HG03103 (cell line): Measurements from ENCODE around the gene NTN1.

ENCODE experiments used
- ATAC-seq: cut with Tn5 transposase; IDR thresholded peaks from one replicate; pipeline ENCODE4 v1.9.1; 2021; ENCODE audit warnings: low read depth; ENCODE audit not compliant: unreplicated experiment

The NTN1 gene

DNA sequence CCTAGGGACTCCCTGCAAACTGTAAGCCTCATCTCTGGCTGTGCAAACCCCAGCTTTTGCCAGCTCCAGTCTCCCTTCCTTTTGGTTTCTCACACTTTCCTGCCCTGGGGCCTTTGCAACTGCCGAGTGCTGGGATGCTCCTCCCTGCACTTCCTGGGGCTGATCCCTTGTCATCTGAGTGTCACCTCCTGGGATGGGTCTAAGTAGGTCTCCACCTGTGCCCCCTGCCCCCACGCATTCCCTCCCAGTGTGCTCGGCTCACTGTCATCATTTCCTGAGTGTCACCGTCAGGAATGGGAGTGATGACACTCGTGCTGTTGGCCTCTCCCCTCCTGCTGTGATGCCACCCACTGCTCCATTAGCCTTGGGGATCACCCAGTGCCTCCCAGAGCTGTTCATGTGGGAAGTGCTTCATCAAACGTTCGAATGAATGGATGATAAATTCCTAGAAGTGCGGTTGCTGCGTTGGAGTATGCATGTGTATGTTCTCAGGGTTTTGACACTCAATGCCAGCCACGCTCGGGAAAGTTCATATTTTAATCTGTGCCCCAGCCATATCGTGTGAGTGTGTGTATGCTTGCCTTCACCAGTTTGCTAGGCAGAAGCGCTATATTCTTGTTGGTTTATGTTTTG is 189.9 kb downstream of the NTN1 start:
- ATAC-seq, result no peak

DNA sequence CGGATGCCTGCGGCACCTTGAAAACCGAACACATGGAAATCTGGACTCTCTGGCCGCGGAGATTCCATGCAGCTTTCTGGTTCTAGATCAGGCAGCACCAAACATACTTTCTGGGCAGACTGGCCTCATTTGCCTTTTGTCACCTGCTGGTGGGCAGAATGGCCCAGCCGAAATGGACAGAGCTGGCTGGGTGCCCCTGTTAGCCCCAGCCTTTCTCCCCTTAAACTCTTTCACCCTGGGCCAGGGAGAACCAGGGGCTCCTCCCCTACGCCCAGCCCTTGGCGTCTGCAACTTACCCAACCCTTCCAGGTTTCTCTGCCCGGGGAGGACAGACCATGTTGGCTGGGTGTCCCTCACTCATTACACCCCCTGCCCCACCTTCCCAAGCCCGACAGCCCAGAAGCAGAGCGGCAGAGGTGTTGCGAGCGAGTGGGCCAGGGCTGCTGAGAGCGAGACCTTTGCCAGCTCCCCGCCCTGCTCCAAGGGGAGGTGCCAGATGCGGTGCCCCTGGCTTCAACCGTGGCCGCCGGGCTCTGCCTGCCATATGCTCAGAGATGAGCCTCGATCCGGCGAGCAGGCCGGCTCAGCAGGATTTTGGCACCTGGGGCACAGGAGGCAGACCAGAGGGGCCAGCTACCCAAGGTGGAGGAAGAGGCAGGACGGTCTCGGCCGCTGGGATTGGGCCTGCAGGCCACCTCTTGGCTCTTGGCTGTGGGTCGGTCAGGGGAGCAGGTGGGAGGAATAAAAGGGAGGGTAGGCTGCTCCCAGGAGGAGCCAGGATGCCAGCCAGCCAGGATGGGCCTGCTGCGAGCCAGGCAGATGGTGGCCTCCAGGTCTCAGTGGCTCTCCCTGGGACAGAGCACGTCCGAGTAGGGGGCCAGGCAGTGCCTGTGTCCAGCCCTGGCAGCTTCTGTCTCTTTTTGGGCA is 191.3 kb downstream of the NTN1 start:
- no peak for ATAC-seq

DNA sequence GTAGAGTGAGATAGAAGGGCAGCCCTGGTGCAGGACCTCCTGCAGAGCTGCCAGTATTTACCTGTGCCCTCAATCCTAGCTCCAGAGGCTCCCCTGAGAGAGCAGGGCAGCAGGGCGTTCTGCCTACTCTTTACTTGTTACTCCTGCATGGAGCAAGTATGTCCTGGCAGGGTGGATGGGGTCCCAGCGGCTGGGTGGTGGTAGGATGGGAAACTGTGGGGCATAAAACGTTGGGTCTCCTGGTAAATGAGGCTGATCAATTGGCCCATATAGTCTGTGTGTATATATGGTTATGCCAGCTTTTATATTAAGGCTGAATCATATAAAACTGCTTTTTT is 192.0 kb downstream of the NTN1 start:
- ATAC-seq, result no peak

DNA sequence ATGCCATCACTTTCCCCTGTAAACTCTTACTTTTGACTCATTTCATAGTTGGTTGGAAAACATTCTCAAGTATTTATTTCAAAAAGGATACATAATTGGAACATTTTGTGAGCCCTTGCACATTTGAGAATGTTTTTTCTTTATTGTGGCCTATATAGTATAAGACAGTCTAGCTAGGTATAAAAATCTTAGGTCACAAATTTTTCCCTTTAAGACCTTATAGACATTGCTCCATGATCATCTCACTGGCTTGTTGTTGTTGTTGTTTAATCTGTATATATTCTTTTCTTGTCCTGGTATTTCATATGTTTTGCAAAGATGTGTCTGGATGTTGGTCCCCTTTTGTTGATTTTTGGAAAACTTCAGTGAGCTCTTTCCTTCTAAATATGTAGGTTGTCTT is 194.2 kb downstream of the NTN1 start:
- no peak for ATAC-seq

DNA sequence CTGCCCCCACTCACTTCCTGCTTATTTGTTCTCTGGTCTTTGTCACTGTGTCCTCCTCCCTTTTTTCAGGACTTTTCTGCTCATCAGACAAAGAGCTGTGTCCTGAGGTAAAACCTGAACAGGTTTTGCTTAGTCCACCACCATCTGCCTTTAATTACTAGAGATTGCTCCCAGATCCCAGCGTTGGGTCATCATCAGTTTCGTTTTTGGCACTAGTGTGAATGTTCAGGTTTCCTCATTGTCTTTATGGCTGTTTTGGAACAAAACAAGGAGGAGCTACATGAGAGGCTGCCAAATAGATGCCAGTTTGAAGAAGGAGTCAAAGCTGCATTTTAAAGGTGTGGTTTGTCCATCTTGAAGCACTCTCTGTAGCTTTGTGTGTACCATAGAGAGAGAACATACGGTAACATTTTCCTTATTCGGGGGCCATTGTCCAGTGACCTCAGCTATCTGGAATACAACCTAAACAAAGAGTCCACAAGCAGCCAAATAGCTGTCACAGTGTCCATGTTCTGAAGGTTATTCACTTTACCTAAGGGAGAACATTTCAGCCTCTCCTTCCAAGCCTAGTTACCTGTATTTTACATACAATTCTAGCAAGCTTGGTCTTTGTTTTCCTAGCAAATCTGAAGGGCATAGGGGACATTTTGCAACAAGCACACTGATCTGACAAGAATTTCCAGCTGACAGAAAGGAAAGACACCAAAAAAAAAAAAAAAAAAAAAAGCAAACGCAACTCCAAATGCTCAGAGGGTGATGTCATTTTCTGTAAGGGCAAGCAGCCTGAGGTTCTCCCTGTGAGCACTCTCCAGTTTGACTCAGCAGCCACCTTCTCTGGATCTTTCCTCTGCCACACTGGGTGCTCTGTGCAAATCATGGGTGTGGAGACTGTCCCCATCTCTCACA is 196.1 kb downstream of the NTN1 start:
- no peak for ATAC-seq

DNA sequence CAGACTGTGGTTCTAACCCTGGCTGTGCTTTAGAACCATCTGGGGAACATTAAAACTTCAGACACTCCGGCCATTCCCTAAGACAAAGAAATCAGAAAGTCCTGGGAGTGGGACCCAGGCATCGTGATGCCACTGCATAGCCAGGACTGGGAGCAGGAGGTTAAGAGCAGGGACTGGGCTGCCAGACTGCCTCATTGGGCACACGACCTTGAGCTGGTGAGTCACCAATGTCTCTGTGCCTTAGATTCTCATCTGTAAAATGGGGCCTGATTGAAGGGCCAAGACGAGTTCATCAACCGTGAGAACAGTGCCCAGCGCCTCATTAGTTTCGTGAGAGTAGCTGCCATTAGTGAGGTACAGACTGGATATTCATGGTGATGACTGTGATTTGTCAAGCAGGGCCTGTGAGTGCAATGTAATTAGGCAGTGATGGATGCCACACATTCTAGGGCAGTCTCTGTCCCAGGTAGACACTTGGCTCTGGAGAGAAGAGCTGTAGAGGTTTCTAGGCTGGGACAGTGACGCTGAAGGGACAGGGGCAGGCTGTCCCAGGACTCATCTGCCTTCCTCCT is 196.8 kb downstream of the NTN1 start:
- no peak for ATAC-seq

DNA sequence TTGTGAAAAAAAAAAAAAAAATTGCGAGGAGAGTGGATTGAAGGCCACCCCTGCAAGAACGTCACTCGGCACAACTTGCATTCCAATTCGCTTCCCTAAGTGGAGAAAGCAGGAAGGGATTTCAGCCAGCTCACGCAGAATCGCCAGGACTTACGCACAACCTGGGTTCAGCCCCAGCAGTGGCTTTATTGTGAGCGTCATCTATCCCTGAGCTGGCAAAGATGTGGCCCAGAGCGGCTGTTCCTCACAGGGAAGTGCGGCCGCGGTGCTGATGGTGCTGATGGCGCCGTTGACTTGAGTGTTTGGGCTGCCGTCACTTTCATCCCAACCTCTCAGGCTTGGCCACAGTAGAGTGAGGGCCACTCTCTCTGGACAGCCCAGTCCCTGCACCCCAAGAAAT is 197.6 kb downstream of the NTN1 start:
- no peak for ATAC-seq

DNA sequence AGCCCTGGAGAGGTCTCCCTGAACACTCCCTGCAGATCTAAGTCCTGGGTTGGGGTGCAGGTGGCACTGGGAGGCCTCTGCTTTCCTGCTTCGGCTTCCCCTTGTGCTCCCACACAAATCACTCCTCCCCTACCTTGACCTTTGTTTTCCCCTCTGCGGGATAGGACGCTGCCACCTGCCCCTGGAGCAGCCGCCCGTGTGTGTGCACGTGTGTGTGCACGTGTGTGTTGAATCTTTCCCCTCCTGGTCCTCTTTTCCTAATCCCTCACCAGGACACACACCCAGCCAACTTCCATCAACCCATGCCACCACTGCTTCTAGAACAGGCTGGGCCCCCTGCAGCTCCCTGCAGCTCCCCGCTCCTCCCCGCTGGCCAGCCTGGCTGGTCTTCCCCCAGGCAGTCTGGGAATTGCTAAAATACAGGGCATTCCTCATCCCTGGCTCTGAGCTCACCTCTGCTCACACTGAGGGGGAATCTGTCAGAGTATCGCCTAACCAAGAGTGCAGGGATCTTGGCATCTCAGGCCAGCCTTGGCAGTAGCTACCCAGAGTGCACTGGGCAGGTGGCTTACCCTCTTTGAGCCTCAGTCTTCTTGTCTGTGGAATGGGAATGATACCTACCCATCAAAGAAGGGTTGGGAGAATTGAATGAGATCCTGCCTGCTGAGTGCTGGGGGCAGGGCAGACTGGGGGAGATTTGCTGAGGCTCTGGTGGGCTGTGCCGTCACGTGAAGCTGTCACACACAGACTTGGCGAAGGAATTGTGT is 198.5 kb downstream of the NTN1 start:
- ATAC-seq, result no peak

DNA sequence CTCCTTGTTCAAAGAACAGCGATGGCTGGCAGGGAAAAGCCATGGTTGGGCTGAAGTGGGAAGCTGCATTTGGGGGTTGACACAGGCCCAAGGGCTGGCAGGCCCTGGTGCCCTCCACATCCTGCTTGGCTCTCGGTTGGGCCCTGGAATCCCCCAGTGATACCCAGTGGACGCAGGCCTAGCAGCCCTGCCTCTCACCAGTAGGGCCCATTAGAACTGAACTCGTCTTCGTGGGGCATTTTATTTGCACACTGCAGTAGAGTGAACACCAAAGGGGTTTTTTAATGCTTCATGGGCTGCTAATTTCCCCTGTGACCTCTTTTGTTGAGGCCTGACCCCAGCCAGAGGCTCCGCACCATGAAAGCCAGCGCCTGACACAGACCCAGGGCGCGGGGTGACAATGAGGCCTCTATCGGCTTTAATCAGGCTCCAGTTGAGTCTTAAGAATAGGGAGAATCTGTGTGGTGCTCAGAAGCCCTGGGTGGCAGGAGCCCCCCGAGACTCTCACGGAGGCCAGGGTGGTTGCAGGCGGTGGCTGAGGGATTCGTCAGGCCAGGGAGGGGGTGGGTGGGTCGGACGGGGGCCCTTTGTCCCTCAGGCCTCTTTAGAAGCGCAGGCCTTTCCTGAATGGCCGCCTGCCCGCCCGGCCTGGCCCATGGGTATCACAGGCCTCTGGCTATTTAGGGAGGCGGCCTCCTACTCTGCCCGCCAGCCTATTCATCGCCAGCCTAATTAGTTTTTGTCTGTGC is 199.3 kb downstream of the NTN1 start:
- no peak for ATAC-seq

DNA sequence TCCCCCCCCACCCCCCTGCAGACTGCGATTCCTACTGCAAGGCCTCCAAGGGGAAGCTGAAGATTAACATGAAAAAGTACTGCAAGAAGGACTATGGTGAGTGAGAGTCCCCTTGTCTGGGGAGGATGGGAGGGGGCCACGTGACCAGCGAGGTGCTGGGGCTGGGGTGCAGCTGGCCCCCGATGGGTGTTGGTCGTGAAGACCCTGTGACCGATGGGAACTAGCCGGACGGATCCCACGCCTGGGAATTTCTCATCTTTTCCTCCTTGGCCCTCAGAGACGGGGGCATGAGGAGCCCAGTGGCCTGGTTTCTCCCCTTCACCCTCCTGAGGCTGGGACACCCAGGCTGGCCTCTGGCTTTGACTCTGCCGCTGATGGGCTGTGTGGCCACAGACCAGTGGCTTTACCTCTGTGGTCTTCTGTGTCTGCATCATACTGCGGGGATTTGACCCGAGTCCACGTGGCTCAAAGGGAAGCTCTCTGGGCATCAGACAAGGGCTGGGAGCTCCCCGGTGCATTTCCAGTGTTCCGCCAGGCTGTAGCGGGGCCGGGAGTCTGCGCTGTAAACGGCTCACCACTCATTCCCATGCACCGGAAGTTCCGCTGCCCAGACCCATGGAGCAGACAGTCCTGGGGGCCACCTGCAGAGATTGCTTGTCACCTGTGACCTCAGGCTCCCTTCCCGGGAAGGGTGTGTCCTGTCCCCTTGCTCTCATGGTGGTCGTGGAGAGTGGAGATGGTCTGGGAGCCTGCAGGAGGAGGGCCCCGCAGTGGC is 200.0 kb downstream of the NTN1 start:
- no peak for ATAC-seq

DNA sequence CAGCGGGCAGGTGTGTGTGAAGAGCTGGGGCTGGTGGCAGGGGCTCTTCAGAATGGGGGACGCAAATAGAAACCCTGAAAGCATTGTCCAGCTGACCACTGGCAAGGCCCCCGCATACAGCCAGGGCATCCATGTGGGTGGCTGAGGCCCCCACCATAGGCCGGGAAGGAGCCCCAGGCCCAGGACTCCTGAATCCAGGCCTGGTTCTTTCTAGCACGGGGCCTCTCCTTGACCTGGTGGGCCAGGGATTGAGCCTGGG is 200.5 kb downstream of the NTN1 start:
- ATAC-seq, result no peak

DNA sequence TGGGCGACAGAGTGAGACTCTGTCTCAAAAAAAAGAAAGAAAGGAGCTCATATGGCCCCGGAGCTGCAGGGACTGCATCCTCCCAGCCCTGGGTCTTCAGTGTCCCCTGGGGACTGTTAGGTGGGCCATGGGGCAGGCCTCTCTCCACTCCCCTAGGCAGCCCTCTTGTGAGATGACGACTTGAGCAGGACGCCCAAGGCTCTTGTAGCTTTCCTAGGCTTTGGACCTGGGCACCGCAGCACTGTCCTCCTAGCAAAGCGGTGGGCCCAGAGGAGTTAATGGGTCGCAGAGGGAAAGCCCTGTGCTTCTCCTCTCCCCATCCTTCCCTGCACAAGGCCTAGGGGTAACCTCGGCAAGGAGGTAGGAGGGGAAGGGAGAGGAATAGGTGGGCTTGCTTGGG is 202.2 kb downstream of the NTN1 start:
- no peak for ATAC-seq

DNA sequence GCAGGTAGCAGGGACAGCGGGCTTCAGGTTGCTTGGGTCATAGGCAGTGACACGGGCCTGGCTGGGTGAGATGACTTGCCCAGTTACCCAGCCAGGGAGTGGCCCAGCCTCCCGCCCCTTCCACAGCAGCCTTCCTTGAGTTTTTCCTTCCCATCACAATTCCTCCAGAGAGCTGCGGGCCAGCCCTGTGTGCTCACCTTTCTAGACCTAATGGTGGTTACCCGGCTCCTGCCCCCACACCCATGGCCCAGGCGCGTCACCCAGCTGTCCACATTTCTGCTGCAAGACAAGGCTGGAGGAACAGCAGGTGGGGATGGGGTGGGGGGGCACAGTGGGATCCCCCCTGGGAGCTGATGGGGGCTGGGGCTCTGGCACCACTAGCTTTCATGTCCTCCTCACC is 203.2 kb downstream of the NTN1 start:
- ATAC-seq, result no peak

DNA sequence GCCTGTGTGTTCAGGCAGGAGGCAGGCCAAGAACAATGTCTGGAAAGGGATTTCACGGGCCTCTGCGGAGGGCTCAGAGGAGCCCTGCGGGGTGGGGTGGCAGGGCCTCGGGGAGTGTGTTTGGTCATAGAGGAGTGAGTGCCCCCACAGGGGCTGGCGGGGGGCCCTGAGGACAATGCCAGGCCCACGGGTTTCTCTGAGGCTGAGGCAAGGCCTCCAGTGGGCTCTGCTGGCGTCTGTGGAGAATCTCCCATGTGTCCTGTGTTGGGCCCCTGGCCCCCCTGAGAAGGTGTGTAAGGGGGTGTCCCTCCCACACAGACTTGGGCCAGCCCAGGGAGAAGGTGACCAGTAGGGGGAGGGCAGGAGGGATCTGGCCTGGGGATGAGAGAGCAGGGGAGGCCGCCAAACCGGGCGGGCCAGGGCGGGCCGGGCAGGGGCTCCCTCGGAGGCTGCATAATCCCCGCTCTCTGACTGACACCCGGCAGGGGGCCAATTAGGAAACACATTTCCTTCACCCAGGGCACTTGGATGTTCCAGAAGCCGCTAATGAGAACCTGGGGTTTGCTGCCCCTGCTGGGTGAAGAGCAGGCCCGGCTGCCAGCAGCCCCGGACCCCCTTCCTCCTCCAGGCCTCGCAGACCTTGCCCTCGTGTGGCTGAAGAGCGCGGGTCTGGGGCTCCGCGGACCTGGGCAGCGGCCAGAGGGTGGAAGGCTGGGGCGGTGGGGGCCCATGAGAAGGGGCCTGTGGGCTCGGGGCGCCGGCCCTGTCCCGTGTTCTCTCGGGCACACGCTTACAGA is 204.2 kb downstream of the NTN1 start:
- ATAC-seq, result no peak

DNA sequence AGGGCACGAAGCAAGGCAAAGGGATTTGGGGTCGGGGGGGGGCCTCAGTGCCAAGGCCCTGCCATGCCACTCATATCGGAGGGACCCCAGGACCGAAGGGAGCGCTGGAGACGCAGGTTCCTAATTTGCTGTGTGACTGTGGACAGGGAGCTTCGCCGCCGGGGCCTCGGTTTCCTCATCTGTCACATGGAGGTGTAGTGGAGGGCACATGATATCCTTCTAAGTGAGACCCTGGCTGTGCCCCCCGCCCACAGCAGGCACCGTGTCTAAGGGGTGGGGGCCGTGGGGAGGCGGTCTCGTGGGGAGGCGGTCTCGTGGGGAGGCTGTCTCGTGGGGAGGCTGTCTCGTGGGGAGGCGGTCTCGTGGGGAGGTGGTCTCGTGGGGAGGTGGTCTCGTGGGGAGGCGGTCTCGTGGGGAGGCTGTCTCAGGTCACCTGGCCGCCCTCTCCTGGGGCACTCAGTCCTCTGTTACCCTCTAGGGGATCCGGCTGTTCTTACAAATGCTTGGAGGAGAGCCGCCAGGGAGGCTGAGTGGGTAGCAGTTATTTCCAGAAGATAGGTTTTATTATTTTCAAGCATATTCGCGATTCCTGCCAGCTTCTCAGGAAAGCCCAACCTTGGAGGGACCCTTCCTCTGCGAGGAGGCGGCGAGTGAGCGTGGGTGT is 205.0 kb downstream of the NTN1 start:
- ATAC-seq, result no peak

DNA sequence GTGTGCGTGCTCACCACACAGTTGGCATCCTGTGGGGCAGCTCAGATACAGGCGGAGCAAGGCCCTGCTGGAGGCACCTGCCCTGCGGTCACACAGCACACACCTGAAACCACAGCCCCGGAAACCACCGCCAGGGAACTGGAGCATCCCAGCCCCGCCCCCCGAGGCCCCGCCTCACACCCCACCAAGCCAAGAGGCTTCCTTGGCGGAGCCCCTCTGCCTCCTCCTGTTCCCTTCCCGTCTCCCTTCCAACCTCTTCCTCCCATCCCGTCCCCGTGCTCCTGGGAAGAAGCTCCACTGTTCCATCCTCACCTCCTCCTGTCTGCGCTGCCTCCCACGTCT is 205.5 kb downstream of the NTN1 start:
- ATAC-seq, result no peak

DNA sequence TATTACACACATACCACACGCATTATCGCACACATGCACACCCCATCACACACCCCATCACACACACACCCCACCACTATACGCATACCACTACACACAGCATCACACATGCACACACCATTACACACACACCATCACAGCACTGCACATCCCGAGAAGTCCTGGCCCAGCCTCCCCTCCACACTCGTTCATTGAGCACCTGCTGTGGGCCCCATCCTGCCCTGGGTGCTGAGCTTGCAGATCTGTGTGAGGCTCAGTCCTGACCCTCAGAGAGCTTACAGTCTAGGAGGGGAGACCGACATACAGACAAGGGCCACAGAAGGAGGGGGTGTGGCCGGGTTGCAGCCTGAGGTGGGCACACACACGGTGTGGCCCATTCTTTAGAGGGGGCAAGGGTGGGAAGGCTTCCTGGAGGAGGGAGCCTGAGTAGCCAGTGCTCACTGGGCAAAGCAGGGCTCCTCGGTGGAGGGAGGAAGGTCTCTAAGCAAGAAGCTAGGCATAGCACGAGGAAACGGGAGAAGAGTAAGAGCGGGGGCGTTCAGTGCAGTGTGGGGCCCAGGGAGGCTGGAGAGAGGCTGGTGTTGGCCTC is 206.6 kb downstream of the NTN1 start:
- ATAC-seq, result no peak
